WTC11 (cell line): ENCODE results near the gene TAL2. TPM values are rescaled to one million over a fixed set of nuclear protein-coding genes. Genes with fewer than 3 reads are reported as not detected.

Source experiments
- ATAC-seq: fragments of 200-7000 bp; cut with Tn5 transposase; 2 replicates; pipeline ENCODE4 v1.10.0; 2021; ENCODE audit warnings: mild to moderate bottlenecking, moderate library complexity
- CTCF ChIA-PET: fragments of 300-600 bp; sonication (Branson Sonifier 250); formaldehyde crosslinking; loops from one replicate; lab custom pipeline; 2021; ENCODE audit warnings: antibody characterized with exemption; lab: Charles Lee
- POLR2A ChIA-PET: fragments of 350-600 bp; sonication (Branson Sonifier 250); formaldehyde crosslinking; loops from one replicate; lab custom pipeline; 2021; ENCODE audit warnings: antibody characterized with exemption; lab: Charles Lee
- DNase-seq: peaks from one replicate; pipeline ENCODE4 v3.0.0; 2021; ENCODE audit warnings: low spot score
- H3K27ac Mint-ChIP-seq: 2 replicates; pipeline ENCODE4 v1.8.0; 2021; ENCODE audit warnings: mixed read lengths
- H3K27me3 Mint-ChIP-seq: 2 replicates; pipeline ENCODE4 v1.8.0; 2021; ENCODE audit warnings: low read depth, mild to moderate bottlenecking, moderate library complexity, mixed read lengths
- H3K36me3 Mint-ChIP-seq: 2 replicates; pipeline ENCODE4 v1.8.0; 2021; ENCODE audit warnings: mixed read lengths
- H3K4me1 Mint-ChIP-seq: 2 replicates; pipeline ENCODE4 v1.8.0; 2022; ENCODE audit warnings: mixed read lengths
- H3K4me3 Mint-ChIP-seq: 2 replicates; pipeline ENCODE4 v1.8.0; 2021; ENCODE audit warnings: mild to moderate bottlenecking, moderate library complexity, mixed read lengths
- H3K9me3 Mint-ChIP-seq: 2 replicates; pipeline ENCODE4 v1.8.0; 2021; ENCODE audit warnings: mixed read lengths
- AFF4 ChIP-seq: sonication (generic); formaldehyde crosslinking; IDR thresholded peaks from 2 replicates; pipeline ENCODE4 v1.8.1; 2023; ENCODE audit warnings: mild to moderate bottlenecking, missing genetic modification reagents, borderline replicate concordance
- ATF3 ChIP-seq: sonication (generic); formaldehyde crosslinking; conservative IDR thresholded peaks from 2 replicates; pipeline ENCODE4 v1.8.1; 2022; ENCODE audit warnings: mild to moderate bottlenecking, missing genetic modification reagents
- CREB1 ChIP-seq: sonication (generic); formaldehyde crosslinking; IDR thresholded peaks from 2 replicates; pipeline ENCODE4 v1.8.0; 2023; ENCODE audit warnings: mild to moderate bottlenecking, missing genetic modification reagents
- E2F4 ChIP-seq: sonication (generic); formaldehyde crosslinking; IDR thresholded peaks from 2 replicates; pipeline ENCODE4 v1.8.1; 2022; ENCODE audit warnings: low read depth, mild to moderate bottlenecking, moderate library complexity, missing genetic modification reagents, borderline replicate concordance
- JUN ChIP-seq: sonication (generic); formaldehyde crosslinking; IDR thresholded peaks from 2 replicates; pipeline ENCODE4 v1.8.0; 2023; ENCODE audit warnings: mild to moderate bottlenecking, missing genetic modification reagents
- KAT7 ChIP-seq: sonication (generic); formaldehyde crosslinking; IDR thresholded peaks from 2 replicates; pipeline ENCODE4 v1.8.1; 2023; ENCODE audit warnings: missing genetic modification reagents, mild to moderate bottlenecking, borderline replicate concordance
- MXD4 ChIP-seq: fragments of 250-450 bp; sonication (Bioruptor Pico); IDR thresholded peaks from 2 replicates; pipeline ENCODE4 v1.8.0; 2021; ENCODE audit warnings: mild to moderate bottlenecking, moderate library complexity, borderline replicate concordance
- MYBL2 ChIP-seq: sonication (generic); formaldehyde crosslinking; IDR thresholded peaks from 2 replicates; pipeline ENCODE4 v1.8.1; 2023; ENCODE audit warnings: mild to moderate bottlenecking, moderate library complexity, missing genetic modification reagents
- NFATC4 ChIP-seq: fragments of 250-450 bp; sonication (Bioruptor Pico); IDR thresholded peaks from 2 replicates; pipeline ENCODE4 v1.9.0; 2021; ENCODE audit warnings: mild to moderate bottlenecking
- PRDM15 ChIP-seq: sonication (generic); formaldehyde crosslinking; IDR thresholded peaks from 2 replicates; pipeline ENCODE4 v1.8.0; 2022; ENCODE audit warnings: missing genetic modification reagents
- SOX15 ChIP-seq: fragments of 250-450 bp; sonication (Bioruptor Pico); IDR thresholded peaks from 2 replicates; pipeline ENCODE4 v1.9.0; 2021; ENCODE audit warnings: mild to moderate bottlenecking
- TCF7 ChIP-seq: sonication (generic); formaldehyde crosslinking; IDR thresholded peaks from 2 replicates; pipeline ENCODE4 v1.8.0; 2022; ENCODE audit warnings: mild to moderate bottlenecking, low read depth, missing genetic modification reagents, moderate library complexity
- USF2 ChIP-seq: sonication (generic); formaldehyde crosslinking; IDR thresholded peaks from 2 replicates; pipeline ENCODE4 v1.8.1; 2023; ENCODE audit warnings: mild to moderate bottlenecking, missing genetic modification reagents, moderate library complexity
- ZBTB43 ChIP-seq: sonication (generic); formaldehyde crosslinking; IDR thresholded peaks from 2 replicates; pipeline ENCODE4 v1.8.1; 2023; ENCODE audit warnings: mild to moderate bottlenecking, missing genetic modification reagents
- ZMAT4 ChIP-seq: fragments of 250-450 bp; sonication (Bioruptor Pico); IDR thresholded peaks from 2 replicates; pipeline ENCODE4 v1.9.0; 2021; ENCODE audit warnings: mild to moderate bottlenecking
- ZNF138 ChIP-seq: sonication (generic); formaldehyde crosslinking; conservative IDR thresholded peaks from 2 replicates; pipeline ENCODE4 v1.8.1; 2022; ENCODE audit warnings: mild to moderate bottlenecking, moderate library complexity, missing genetic modification reagents
- ZNF281 ChIP-seq: sonication (generic); formaldehyde crosslinking; IDR thresholded peaks from 2 replicates; pipeline ENCODE4 v1.8.0; 2023; ENCODE audit warnings: mild to moderate bottlenecking, missing genetic modification reagents
- ZNF425 ChIP-seq: fragments of 250-450 bp; sonication (Bioruptor Pico); conservative IDR thresholded peaks from 2 replicates; pipeline ENCODE4 v1.9.0; 2021; ENCODE audit warnings: mild to moderate bottlenecking
- total RNA-seq: library from RNA; stranded (reverse); gene quantifications from 3 replicates; pipeline ENCODE4 v1.2.3, GENCODE V29; 2021

The TAL2 gene
- total RNA-seq, 1 experiment from 2014 or later, result not detected

- H3K36me3 Mint-ChIP-seq, result no peaks in the 10 kb centered on the region
- no peak for DNase-seq
- H3K9me3 Mint-ChIP-seq, result no peaks in the 10 kb centered on the region
- peaks cover 6% of the 10 kb centered on the region for H3K27me3 Mint-ChIP-seq
- TF ChIP-seq KAT7 (CRISPR knock-in tag) (no peak), CREB1 (CRISPR knock-in tag) (no peak), ZBTB43 (CRISPR knock-in tag) (no peak), MYBL2 (CRISPR knock-in tag) (no peak), USF2 (CRISPR knock-in tag) (no peak), MXD4 (CRISPR knock-in tag) (no peak), SOX15 (CRISPR knock-in tag) (no peak), ZNF138 (CRISPR knock-in tag) (no peak), ZNF281 (CRISPR knock-in tag) (no peak), ZNF425 (no peak), TCF7 (CRISPR knock-in tag) (no peak), PRDM15 (no peak), E2F4 (no peak), JUN (CRISPR knock-in tag) (no peak), ZMAT4 (CRISPR knock-in tag) (no peak), ATF3 (CRISPR knock-in tag) (no peak), NFATC4 (CRISPR knock-in tag) (no peak), AFF4 (CRISPR knock-in tag) (no peak)
- ChIA-PET CTCF (interaction anchor here (1.0 kb wide), 1 partner anchor 26 kb away, joined by 3 read pairs; no protein-coding TSS in a partner anchor), POLR2A (no interaction called here)
- peaks cover 7% of the 10 kb centered on the region for H3K4me1 Mint-ChIP-seq
- ATAC-seq, result no peak
- H3K27ac Mint-ChIP-seq, result no peak overlapping the region
- H3K4me3 Mint-ChIP-seq, result no peak overlapping the region
Measured at GRCh38 chr9:105663914-105664313, 1.7 kb downstream of the TAL2 start.
